Hypothalamus (tissue), 51 donors: ENCODE measurements around the gene CNOT8.
"Not testable (repeated sequence)": the region's sequence is repeated elsewhere in the genome, so short reads cannot be mapped to it uniquely, and the experiment has no call there.

Experiments
- DNase-seq, 51 donors: peaks; one replicate each; lab custom pipeline; 2025; lab: John Stamatoyannopoulos, UW

The CNOT8 gene

DNA sequence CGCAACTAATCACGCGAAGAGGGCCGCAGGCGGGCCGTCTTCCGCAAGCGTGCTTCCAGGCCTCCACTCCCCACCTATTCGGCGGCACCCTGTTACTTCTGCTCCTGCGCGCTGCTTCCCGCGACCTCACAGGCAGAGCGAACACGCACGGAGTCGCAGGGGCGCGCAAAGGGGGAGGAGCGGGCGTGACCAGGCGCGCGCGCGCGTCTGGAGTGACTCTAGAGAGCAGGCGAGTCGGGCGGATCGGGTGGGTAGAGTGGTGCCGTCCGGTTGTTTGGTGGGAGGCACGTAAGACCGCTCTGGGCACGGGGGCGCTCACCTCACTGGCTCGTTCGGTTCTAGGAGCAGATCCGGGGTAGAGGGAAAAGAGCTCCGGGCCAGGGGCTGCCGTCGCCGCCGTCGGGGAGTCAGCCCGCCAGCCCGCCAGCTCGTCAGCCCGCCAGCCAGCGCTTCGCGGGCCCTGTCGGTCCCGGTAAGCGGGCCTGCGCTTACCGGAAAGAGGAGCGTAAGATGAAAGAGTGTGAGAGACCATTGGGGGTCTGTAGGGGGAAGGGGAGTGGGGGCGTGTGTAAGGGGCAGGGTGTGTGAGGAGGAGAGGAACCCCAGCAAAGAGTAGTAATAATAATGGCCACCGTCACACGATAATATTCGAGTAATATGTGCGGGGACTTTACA is at the start of gene CNOT8:
Gene CNOT8 (plus strand): TSS at position 331 of the 675 bp plus-strand sequence. CDS start 4,652 bp downstream, outside the sequence.
- DNase-seq: peak; percentile 88 to 100 (median 97)

DNA sequence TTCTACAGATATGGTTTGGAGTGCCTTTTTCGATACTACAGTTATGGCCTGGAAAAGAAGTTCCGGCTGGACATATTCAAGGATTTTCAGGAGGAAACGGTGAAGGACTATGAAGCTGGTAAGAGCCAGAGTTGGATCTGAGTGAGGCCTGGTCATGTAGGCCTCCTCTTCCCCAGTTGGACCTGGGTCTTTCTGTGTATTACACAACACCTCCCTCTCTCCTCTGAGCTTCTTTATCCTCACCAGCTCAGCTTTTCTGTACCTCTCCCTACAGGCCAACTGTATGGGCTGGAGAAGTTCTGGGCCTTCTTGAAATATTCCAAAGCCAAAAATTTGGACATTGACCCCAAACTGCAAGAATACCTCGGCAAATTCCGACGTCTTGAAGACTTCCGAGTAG is 47.2 kb upstream of the CNOT8 start:
- no peak for DNase-seq

DNA sequence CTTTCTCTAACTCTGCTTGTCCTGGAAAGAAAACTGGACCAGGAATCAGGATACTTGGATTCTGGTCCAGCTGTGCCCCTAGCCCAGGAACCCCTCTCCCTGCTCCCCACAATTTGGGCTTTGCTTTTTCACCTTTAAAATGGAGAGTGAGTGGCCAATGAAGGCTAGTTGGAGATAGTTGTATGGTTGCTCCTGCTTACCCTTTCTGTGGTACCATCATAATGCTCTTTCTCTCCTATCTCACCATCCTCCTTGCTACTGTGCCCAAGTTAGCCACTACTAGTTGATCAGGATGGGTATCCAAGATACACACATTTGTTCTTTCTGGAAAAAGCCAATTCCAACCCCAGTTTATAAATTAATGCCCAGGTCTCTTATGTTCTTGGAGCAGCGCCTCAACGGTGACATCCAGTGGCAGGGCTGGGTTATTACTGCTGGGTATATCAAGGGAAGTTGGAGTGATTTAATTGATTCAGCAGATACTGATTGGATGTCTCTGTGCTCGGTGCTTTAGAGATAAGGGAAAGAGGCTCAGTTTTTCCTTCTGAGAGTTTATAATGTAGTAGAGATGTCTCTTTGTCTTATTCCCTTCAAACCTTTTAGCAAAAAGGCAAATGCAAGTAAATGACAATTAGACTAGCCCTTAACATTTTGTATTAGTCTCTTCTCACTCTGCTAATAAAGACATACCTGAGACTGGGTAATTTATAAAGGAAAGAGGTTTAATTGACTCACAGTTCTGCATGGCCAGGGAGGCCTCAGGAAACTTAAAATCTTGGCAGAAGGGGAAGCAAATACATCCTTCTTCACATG is 46.6 kb upstream of the CNOT8 start:
- DNase-seq: peak in 24 of 51 donors; percentile 3 to 48 (median 18)

DNA sequence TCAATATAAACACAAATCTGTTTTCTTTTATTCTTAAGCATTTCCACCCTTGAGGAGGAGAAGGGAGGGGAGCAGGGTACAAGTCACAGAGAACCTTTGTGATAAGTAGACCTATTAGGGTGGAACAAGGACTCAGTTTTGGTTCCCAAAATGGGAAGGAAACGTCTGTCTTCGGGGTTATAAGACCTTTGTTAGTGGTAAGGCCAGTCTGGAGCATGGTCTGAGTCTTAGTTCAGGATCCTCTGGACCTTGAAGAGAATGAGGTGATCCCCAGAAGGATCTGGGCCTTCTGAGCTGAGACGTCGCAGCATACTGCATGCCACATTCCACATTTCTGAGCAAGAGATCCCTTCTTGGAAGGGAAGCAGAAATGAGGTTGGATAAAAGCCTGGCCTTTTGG is 45.3 kb upstream of the CNOT8 start:
- DNase-seq: no peak

DNA sequence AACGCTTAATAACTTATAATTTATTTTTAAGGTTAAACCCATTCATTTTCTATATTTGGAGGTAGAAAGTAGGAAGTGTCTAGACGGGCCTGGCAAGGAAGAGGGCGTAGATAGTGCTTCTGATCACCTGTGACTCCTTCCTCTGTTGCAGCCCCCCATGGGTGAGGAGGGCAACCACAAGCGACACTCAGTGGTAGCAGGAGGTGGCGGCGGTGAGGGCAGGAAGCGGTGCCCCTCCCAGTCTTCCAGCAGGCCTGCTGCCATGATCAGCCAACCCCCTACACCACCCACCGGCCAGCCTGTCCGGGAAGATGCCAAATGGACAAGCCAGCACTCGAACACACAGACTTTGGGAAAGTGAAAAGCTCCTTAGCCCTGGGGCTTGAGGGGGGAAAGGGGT is 44.7 kb upstream of the CNOT8 start:
- DNase-seq: no peak

DNA sequence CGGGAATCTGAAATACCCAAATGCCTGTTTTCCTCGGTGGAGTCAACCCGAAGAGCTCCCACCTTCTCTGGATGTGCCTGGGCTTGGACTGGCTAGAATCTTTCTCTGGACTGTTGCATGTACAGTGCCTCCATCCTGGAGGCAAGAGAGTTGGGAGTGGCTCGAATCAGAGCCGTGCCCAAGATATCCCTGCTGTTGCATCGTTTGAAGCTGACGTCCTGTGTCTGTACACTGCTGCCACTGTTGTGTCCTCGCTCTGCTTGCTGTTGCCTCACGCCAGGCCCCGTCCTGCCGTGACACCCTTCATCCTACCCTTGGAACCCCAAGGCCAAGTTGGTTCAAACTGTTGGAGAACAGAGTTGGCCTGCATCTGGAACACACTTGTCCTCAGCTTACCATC is 43.4 kb upstream of the CNOT8 start:
- DNase-seq: no peak

DNA sequence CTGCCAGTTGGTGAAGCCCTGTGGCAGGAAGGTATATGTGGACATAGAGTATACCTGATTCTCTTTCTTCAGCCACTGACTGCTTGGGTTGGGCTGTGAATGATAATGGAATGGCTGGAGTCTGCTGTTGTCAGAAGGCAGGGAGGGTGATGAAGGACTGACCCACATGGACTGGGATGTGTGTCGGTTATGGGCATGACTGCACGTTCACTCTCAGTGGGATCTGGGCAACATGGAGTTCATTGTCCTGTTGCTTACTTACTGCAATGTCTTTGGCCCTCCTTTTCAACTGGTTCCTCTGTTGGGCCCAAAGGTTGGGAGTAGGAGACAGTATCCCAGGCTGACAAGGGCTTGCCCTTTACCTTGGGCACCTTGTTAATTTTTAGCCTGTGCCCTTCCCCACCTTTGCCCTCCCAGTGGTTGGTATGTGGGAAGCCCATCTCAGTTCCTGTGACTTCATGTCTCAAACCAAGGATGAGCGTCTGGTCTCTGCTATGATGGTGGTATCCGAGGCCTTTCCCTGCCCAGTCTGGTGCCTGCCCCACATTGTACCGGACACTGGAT is 42.7 kb upstream of the CNOT8 start:
- DNase-seq: no peak

DNA sequence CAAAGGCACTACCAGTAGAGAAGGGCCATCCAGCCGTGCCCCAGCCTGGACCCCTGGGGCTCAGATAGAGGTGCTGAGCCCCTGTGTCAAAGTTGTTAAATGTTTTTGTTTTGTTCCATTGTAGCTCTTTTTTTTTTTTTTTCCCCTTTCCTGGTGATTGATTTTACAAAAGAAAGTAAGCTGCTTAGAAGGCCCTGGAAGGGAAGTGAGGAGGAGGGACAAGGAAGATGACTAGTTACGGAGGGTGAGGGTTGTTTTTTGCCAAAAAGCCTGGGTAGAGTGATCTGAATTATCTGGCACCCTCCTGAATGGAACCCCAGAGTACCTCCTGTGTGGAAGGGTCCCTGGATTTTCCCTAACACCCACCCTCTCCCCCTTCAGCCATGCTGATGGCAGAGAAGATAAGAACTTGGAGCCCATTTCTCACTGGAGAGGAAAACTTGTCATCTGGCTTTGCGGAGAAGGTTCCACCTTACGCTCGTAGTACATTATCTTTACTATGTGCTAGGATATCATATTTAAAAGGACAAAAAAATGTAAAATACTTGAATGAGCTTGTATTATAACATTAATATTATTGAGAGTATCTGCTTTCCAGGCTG is 41.4 kb upstream of the CNOT8 start:
- no peak for DNase-seq

DNA sequence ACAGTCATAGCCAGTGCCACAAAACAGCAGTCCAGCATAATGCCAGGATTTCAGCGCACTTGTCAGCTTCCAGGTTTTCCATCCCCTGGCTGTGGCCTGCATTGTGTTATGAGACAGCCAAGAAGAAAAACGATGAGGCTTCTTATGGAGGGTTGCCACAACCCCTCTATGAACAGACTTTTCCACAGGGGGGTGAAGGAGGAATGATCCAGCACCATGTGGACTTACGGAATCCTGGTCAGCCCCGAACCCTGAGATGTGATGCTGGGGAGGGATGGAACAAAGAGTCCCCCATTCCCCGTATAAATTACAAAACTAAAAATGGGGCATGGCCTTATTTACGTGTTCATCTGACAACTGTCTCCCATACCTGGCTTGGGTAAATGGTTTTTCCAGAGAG is 40.6 kb upstream of the CNOT8 start:
- no peak for DNase-seq

DNA sequence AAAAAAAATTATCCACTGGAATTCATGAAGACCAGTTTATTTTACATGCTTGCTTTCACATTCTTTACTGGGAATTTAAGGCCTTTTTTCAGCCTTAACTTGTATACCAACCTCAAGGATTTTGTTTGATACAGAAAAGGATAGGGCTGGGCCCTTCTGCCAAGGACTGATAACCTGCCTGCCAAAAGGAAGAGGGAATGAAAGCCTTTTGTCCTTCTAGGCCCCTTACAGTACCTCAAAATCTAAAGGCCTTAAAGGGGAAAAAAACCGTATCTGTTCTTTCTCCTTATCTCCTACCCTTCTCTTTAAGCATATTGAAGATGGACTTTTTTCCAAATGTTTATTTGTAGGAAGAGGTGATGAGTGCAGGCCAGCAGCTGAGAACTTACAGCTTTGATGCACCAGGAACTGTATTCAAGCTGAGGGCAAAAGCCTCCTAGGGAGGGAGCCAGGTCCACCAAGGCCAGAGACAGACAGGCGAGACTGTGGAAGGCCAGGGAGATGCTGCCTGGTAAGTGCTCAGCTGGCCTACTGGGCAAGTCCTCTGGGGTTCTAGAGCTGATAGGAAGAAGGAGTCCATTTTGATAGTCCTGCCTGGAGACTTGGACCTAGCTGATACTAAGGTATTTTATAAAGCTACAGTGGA is 39.8 kb upstream of the CNOT8 start:
- DNase-seq: no peak

DNA sequence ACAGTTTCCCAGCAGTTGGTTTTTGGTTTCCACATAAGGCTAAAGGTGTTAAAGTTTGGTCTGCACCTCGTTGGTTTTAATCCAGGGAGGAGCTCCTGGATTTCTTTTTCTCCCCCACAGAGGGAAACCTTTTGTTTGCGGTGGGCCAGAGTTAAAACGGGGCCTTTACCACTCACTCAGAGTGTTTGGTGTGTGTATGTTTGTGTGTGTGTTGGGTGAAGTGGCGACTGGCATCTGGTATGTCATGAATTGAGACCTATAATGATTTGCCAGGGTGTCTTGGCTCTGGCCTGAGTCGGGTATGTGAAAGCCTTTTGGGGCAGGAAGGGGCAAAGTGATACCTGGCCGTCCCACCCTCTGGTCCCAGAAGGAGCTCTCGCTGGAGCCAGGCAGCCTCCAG is 38.9 kb upstream of the CNOT8 start:
- no peak for DNase-seq

DNA sequence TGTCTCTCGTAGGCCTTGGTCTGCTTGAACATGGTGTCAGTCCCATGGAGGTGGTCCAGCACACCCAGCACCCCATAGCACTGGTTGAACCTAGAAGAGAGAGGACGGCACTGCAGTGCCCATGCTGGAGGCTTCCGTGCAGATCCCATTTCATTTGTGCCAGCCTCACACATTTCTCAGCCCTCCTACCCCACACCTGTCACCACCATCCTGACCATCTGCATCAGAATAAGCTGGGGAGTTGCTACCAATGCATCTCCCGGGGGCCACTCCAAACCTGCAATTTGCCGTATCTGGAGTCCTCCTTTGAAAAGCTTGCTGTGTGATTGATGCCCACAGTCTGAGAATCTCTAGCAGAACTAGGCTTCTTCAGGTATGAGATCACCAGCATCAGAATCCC is 38.0 kb upstream of the CNOT8 start:
- no peak for DNase-seq

DNA sequence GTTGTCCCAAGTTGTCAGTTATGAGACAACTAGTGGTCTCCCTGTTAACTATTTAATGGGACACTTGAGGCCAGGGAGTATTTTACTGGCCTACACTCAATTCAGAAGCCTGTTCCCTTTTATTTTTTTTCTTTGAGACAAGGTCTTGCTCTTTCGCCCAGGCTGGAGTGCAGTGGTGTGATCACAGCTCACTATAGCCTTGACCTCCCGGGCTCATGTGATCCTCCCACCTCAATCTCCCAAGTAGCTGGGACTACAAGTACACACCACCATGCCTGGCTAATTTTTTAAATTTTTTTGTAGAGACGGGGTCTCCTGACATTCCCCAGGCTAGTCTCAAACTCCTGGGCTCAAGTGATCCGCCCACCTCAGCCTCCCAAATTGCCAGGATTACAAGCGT is 35.5 kb upstream of the CNOT8 start:
- DNase-seq: not testable (repeated sequence)

DNA sequence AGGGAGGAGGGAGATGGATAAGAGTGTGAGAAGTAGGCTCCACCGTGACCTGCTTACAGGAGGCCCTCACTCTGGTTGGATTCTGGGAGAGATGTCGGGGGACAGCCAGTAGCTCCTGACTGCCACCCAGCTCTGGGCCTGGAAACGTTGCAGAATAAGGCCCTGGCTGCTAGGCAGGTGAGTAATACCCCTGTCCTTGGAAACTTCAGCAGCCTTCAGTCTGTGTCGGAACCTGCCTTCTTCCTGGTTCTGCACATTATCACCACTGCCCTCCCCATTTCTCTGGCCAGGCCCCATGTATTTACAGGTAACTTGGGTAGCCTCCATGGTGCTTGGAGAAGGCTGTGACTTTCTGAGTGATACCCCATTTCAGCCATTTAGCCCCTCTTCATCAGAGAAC is 34.8 kb upstream of the CNOT8 start:
- DNase-seq: no peak

DNA sequence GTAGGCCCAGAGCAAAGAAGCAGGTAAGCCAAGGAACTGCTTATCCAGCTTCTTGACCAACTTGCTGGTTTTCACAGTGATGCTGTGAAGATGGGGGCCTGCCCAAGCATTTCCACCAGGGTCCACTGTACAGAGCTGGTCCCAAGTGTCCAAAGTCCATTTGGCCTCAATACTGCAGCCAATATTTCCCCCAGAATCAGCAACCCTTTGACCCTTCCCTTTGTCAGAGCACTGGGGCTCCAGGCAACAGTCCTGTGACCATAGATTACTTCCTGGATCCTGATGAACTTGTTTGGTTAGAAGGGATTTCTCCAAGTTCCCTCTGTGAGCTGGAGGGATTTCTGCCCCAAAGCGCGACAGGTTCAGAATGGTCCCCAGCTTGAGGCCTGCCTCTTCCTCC is 34.4 kb upstream of the CNOT8 start:
- DNase-seq: no peak

DNA sequence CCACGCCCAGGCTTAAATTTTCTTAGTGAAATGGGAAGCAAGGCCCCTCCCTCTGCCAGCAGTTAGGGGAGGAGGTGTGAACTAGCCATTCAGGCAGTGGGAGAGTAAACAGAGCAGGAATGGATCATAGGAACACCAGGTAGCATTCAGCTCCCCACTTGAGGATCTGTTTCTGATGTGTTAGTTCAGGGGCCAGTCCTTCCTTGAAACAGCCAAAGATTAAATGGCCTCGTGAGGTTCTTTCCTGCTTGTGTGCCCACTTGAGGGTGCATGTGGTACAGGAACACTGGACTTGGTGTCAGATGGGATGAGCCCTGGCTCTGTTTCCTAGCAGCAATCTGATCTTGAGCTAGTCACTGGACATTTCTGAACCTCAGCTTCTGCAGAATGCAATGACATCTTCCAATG is 29.2 kb upstream of the CNOT8 start:
- no peak for DNase-seq

DNA sequence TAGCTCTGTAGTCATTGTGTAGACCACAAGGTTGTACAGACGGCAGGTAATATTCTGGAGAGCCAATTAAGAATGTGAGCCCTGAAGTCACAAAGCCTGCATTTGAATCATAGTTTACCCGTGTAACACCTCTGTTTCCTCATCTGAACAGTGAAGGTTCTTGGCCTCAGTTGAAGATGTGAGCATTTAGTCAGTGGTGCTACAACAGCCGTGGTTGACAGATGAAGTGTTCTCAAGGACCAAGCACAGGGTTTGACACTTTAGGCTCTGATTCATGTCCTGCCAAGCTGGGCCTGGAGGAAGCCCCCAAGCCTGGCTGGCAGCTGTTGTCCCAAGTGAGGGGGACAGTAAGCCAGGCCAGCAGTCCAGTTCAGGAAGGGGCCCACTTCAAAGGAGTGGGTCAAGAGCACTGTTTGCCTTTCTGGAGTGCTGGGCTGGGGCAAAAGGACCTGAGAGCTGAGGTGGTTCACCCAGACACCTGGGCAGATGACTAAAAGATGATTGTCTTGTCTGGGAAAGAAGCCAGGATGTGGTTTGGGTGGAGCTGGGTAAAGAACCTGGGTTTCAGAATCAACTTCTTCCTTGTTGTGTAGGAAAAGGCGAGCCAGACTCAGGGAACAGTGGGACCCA is 28.7 kb upstream of the CNOT8 start:
- DNase-seq: no peak

DNA sequence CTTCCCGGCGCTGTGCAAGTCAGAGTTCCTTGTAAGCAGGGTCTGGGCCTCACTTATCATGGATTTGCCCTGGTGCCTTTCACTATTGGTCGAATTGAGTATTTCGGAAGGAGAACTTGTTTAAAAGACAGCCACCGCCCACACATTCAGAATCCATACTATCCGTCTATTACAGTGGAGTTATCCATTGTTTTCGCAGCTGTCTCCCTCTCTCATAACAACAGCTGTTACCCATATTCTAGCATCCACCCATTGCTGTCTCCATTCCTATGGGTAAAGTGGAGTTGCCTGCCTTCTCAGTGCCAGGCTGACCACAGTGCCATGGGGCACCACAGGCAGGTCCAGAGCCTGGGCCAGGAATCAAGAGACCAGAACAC is 28.2 kb upstream of the CNOT8 start:
- DNase-seq: no peak

DNA sequence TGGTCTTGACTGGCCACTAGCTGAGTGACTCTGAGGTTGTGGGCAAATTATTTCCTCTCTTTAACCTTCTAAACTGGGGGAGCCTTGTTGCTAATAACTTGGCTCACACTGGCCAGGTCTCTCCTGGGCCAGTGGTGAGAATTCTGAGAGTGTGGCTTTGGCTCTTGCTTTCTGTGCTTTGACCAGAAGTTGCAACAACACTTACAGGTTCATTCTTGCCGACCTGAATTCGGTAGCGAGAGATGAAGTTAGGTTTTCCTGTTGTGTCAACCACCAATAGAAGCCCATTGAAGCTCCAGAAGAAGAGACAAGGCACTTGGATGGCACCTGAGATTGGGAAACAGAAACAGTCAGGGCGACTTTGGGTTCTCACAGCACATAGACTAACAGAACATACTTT is 27.8 kb upstream of the CNOT8 start:
- no peak for DNase-seq

DNA sequence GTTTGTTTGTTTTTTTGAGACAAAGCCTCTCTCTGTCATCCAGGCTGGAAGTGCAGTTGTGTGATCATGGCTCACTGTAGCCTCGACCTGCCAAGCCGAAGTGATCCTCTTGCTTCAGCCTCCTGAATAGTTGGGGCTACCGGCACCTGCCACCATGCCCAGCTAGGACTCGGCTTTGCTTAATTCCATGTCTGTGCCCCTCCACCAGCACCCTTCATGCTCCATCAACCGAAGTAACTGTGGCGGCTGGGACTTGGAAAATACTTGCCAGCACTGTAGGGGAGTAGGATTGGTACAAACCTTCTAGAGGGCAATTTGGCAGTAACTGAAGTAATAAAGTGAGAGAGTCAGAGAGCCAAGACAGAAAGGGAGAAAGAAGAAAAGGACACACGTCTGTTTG is 27.0 kb upstream of the CNOT8 start:
- no peak for DNase-seq

DNA sequence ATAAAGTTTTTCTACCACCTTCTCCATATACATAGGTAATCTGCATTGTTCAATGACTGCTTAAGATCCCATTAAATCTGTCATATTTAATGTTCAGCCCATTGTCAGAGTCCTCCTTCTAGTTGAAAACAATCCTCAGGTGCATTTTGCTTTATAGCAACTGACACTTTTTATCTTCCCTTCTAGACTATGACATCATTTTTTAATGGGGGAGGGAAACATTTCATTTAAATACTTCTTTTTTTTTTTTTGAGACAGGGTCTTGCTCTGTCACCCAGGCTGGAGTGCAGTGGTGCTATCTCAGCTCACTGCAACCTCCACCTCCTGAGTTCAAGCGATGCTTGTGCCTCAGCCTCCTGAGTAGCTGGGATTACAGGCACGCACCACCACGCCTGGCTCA is 25.6 kb upstream of the CNOT8 start:
- not testable (repeated sequence) for DNase-seq
